AG09309 (cell line): Measurements from ENCODE around the gene TTC31.

Experiments used
- DNase-seq: peaks from one replicate; pipeline ENCODE4 v3.0.0-alpha.2; 2010; ENCODE audit warnings: low read depth
- H3K4me3 ChIP-seq: 2 replicates; pipeline ENCODE4 v1.5.1; 2011; ENCODE audit warnings: mild to moderate bottlenecking, low read depth, low read length, moderate library complexity; ENCODE audit not compliant: control insufficient read depth
- CTCF ChIP-seq: IDR thresholded peaks from 2 replicates; pipeline ENCODE4 v1.5.1; 2011; ENCODE audit warnings: mild to moderate bottlenecking, low read depth, low read length, inconsistent platforms; ENCODE audit not compliant: insufficient read depth, control insufficient read depth; ENCODE audit errors: missing control alignments

The TTC31 gene

GRCh38 chr2:74471332-74472065 is 11.4 kb upstream of the TTC31 start:
- peak overlapping the region; percentile 61 for H3K4me3 ChIP-seq
- DNase-seq: no peak
- TF ChIP-seq CTCF: no peak

- H3K4me3 ChIP-seq: peak within 1 kb of the TSS; percentile 61
- no peak for TF ChIP-seq CTCF
- peak; percentile 75 for DNase-seq
These were observed 10.6 kb upstream of the TTC31 start, which contains the start of gene MRPL53 for GRCh38 chr2:74472086-74472944. MRPL53 (minus strand) TSS chr2:74472680; CDS start chr2:74472660, 20 bp downstream.

- DNase-seq: no peak
- H3K4me3 ChIP-seq: peak overlapping the region; percentile 61
- no peak for TF ChIP-seq CTCF
These were observed 10.0 kb upstream of the TTC31 start for GRCh38 chr2:74472945-74473258.

- DNase-seq: no peak
- no peak for TF ChIP-seq CTCF
- H3K4me3 ChIP-seq: no peak overlapping the region
These were observed 8.4 kb upstream of the TTC31 start for GRCh38 chr2:74474481-74474880.

- peak; percentile 32 for TF ChIP-seq CTCF
- DNase-seq: no peak
- H3K4me3 ChIP-seq: no peak overlapping the region
These were observed 8.0 kb upstream of the TTC31 start for GRCh38 chr2:74474899-74475298.

DNA sequence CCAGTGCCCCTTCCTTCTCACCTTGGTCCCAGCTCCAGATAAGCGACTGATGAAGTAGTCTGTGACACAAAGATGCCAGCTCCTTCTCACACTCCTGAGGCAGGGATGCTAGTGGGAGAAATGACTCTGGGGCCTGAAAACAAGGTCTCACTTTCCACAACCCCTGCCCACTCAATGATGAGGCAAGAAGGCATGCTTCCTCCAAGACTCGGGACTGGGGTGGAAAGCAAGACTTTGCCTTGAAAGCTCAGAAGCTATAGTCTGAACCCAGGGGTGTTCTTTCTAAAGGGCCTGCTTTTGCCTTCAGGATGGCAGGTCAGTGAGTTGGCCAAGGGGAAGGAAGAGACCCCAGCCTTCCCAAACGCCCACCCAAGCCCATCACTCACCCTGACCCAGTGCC is 1.4 kb upstream of the TTC31 start:
- H3K4me3 ChIP-seq: peak overlapping the region; percentile 77
- TF ChIP-seq CTCF: no peak
- no peak for DNase-seq
